ENCODE results near the gene NOM1. TPM values are rescaled to one million over a fixed set of nuclear protein-coding genes. Genes with fewer than 3 reads are reported as not detected.

Gene NOM1
- total RNA-seq, 3 donors from 2014 or later (not counting 1 experiment from before 2014, with no cell fraction given): 22.5 to 35.6 (median 34.7) TPM

DNA sequence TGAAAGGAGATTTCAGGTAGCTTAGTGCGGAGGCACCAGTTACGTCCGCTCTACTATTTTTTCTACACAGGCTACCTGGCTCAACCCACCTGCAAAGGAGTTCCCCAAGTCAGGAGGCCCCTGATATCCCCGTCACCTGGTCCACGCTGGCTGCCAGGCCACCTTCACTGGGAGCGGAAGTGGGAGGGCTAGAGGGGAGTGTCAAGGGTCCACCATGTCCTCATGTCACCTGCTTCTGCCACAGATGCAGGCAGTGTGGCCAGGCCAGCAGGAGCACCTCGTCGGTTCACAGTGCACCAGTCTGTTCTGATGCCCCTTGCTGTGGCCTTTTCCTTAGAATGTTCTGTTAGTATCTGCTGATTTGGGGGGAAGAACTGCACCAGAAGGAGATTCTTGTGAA is 16.9 kb downstream of the NOM1 start:
- Histone ChIP-seq H3K4me1 (ENCODE audit: control insufficient read depth, insufficient read depth, low read length) (no peaks in the 10 kb centered on the region), H3K27me3 (ENCODE audit: control insufficient read depth, insufficient read depth, low read length) (no peaks in the 10 kb centered on the region), H3K9me3 (ENCODE audit: control insufficient read depth, insufficient read depth, low read length) (no peaks in the 10 kb centered on the region), H3K4me3 (ENCODE audit: low read length) (no peak overlapping the region), H3K27ac (ENCODE audit: low read length) (no peak overlapping the region), H3K36me3 (ENCODE audit: control insufficient read depth, insufficient read depth, low read length) (peaks cover 60% of the 10 kb centered on the region)
- H3K9me3 Mint-ChIP-seq: no peaks in the 10 kb centered on the region
- H3K4me3 Mint-ChIP-seq: no peak overlapping the region
- ATAC-seq (no peak), DNase-seq (no peak)
- H3K27ac Mint-ChIP-seq: no peak overlapping the region
- H3K36me3 Mint-ChIP-seq: peaks cover 24% of the 10 kb centered on the region
- intact Hi-C loops (cut with micrococcal nuclease): no loop called here
- H3K27me3 Mint-ChIP-seq (ENCODE audit: low read depth in 2 of 2): no peaks in the 10 kb centered on the region
- H3K4me1 Mint-ChIP-seq: peaks cover 2% of the 10 kb centered on the region in 2 donors
- TF ChIP-seq, protein P1, sequence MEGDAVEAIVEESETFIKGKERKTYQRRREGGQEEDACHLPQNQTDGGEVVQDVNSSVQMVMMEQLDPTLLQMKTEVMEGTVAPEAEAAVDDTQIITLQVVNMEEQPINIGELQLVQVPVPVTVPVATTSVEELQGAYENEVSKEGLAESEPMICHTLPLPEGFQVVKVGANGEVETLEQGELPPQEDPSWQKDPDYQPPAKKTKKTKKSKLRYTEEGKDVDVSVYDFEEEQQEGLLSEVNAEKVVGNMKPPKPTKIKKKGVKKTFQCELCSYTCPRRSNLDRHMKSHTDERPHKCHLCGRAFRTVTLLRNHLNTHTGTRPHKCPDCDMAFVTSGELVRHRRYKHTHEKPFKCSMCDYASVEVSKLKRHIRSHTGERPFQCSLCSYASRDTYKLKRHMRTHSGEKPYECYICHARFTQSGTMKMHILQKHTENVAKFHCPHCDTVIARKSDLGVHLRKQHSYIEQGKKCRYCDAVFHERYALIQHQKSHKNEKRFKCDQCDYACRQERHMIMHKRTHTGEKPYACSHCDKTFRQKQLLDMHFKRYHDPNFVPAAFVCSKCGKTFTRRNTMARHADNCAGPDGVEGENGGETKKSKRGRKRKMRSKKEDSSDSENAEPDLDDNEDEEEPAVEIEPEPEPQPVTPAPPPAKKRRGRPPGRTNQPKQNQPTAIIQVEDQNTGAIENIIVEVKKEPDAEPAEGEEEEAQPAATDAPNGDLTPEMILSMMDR (IDR thresholded peaks at IDR 0.05): no peak
- 97% methylated on average over 8 of the region's 8 CpGs for WGBS (ENCODE audit: insufficient coverage)

DNA sequence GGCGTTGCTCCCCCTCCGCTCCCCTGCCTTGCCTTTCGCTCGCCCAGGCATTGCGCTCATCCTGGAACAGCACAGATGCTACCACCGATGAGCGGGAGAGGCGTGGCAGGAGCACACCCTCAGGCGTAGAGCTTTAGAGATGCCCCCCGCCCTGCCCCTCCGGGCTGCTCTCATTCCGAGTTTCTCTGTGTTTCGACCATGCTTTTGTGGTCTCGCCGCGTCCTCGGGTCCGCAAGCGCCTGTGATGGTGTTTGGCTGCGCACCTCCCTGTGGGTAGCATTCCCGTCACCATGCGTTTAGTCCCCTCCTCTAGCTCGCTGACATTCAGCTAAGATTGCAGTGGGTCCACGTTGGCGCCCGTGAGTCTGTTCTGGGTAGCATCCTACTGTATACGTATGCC is 18.7 kb downstream of the NOM1 start:
- intact Hi-C loops (cut with micrococcal nuclease): no loop called here

DNA sequence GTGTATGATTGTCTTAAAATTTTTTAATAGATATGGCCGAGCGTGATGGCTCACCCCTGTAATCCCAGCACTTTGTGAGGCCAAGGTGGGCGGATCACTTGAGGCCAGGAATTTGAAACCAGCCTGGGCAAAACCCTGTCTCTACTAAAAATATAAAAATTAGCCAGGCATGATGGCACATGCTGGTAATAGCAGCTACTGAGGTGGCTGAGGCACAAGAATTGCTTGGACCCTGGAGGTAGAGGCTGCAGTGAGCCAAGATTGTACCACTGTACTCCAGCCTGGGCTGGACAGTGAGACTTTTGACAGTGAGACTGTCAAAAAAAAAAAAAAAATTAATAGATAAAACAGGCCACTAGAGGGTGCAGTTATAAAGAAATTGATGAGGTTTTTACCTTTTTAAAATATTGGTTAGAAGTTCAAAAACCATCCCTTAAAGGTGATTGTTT is 20.5 kb downstream of the NOM1 start:
- H3K36me3 ChIP-seq (ENCODE audit: control insufficient read depth, insufficient read depth, low read length): peaks cover 31% of the 10 kb centered on the region
- ATAC-seq: peak in 2 of 3 donors; percentile 38 to 46
- TF ChIP-seq, protein P1 (IDR thresholded peaks at IDR 0.05): peak; percentile 27
- Mint-ChIP-seq H3K4me3 (no peak overlapping the region), H3K27ac (no peak overlapping the region), H3K4me1 (no peaks in the 10 kb centered on the region), H3K27me3 (ENCODE audit: low read depth in 2 of 2) (no peaks in the 10 kb centered on the region), H3K9me3 (no peaks in the 10 kb centered on the region), H3K36me3 (peaks cover 8% of the 10 kb centered on the region)
- no peak overlapping the region for H3K4me3 ChIP-seq (ENCODE audit: low read length)
- no peaks in the 10 kb centered on the region for H3K4me1 ChIP-seq (ENCODE audit: control insufficient read depth, insufficient read depth, low read length)
- no peak overlapping the region for H3K27ac ChIP-seq (ENCODE audit: low read length)
- H3K9me3 ChIP-seq (ENCODE audit: control insufficient read depth, insufficient read depth, low read length): no peaks in the 10 kb centered on the region
- peak in 1 of 2 donors; percentile 34 for DNase-seq
- H3K27me3 ChIP-seq (ENCODE audit: control insufficient read depth, insufficient read depth, low read length): no peaks in the 10 kb centered on the region
- intact Hi-C loops (cut with micrococcal nuclease): loop anchor here (5.0 kb wide), 1 partner anchor 417 kb away; no protein-coding TSS in a partner anchor
- 91% methylated on average over 3 of the region's 3 CpGs for WGBS (ENCODE audit: insufficient coverage)

More for the DNA sequence above, 18.7 kb downstream of the NOM1 start:
- Mint-ChIP-seq H3K4me1 (no peaks in the 10 kb centered on the region), H3K9me3 (no peaks in the 10 kb centered on the region), H3K27ac (no peak overlapping the region), H3K36me3 (peaks cover 9% of the 10 kb centered on the region), H3K27me3 (ENCODE audit: low read depth in 2 of 2) (no peaks in the 10 kb centered on the region), H3K4me3 (no peak overlapping the region)
- Histone ChIP-seq H3K4me3 (ENCODE audit: low read length) (no peak overlapping the region), H3K27me3 (ENCODE audit: control insufficient read depth, insufficient read depth, low read length) (no peaks in the 10 kb centered on the region), H3K9me3 (ENCODE audit: control insufficient read depth, insufficient read depth, low read length) (no peaks in the 10 kb centered on the region), H3K27ac (ENCODE audit: low read length) (no peak overlapping the region), H3K36me3 (ENCODE audit: control insufficient read depth, insufficient read depth, low read length) (peaks cover 48% of the 10 kb centered on the region), H3K4me1 (ENCODE audit: control insufficient read depth, insufficient read depth, low read length) (no peaks in the 10 kb centered on the region)
- TF ChIP-seq, protein P1 (IDR thresholded peaks at IDR 0.05): no peak
- DNase-seq (no peak), ATAC-seq (no peak)
- WGBS (ENCODE audit: insufficient coverage): 93% methylated on average over 27 of the region's 27 CpGs

DNA sequence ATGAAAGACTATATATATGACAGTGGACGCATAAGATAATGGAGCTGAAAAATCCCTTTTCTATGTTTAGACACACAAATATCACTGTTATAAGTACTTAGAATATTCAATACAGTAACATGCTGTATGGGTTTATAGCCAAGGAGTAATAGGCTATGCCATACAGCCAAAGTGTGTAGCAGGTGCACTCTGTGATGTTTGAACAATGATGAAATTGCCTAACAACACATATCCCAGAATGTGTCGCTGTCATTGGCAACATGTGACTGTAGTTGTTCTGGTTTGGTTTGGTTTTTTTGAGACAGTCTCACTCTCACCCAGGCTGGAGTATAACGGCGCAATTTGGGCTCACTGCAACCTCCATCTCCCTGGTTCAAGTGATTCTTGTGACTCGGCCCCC is 26.1 kb downstream of the NOM1 start:
- peaks cover 3 to 5% of the 10 kb centered on the region in 2 donors for H3K9me3 Mint-ChIP-seq
- DNase-seq: no peak
- peaks cover 7% of the 10 kb centered on the region for H3K36me3 ChIP-seq (ENCODE audit: control insufficient read depth, insufficient read depth, low read length)
- H3K4me3 Mint-ChIP-seq: no peak overlapping the region
- no peaks in the 10 kb centered on the region for H3K4me1 Mint-ChIP-seq
- H3K27ac Mint-ChIP-seq: no peak overlapping the region
- H3K9me3 ChIP-seq (ENCODE audit: control insufficient read depth, insufficient read depth, low read length): peaks cover 8% of the 10 kb centered on the region
- H3K4me3 ChIP-seq (ENCODE audit: low read length): no peak overlapping the region
- peaks cover 12% of the 10 kb centered on the region for H3K36me3 Mint-ChIP-seq
- TF ChIP-seq, protein P1 (IDR thresholded peaks at IDR 0.05): no peak
- H3K27ac ChIP-seq (ENCODE audit: low read length): no peak overlapping the region
- ATAC-seq: no peak
- no peaks in the 10 kb centered on the region for H3K4me1 ChIP-seq (ENCODE audit: control insufficient read depth, insufficient read depth, low read length)
- no peaks in the 10 kb centered on the region for H3K27me3 ChIP-seq (ENCODE audit: control insufficient read depth, insufficient read depth, low read length)
- 98% methylated on average over 4 of the region's 5 CpGs for WGBS (ENCODE audit: insufficient coverage)
- H3K27me3 Mint-ChIP-seq (ENCODE audit: low read depth in 2 of 2): no peaks in the 10 kb centered on the region
- intact Hi-C loops (cut with micrococcal nuclease): no loop called here
